ENCODE results near the gene CPEB4.

CPEB4 gene

DNA sequence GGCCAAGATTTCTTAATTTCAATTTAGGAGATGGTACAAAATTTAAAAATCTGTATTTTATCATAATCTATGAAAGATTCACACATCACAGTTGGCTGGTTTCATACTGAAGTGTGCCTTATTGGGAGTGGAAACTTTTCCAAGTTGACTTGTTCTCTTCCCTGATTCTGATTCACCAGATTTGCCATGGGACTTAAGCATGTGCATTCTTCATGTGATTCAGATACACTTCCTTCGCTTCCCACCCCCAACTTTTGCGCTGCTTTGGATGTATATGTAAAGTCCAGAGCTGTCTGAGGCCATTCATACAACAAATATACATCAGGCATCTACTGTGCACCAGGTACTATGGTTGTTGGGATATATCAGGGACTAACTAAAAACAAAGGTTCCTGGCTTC, 34.4 kb downstream of the CPEB4 start:
- H3K4me3 ChIP-seq (ENCODE audit: low read length): no peak overlapping the region
- TF ChIP-seq ZNF274 (IDR thresholded peaks at IDR 0.05; ENCODE audit: low read depth, low read length): no peak

DNA sequence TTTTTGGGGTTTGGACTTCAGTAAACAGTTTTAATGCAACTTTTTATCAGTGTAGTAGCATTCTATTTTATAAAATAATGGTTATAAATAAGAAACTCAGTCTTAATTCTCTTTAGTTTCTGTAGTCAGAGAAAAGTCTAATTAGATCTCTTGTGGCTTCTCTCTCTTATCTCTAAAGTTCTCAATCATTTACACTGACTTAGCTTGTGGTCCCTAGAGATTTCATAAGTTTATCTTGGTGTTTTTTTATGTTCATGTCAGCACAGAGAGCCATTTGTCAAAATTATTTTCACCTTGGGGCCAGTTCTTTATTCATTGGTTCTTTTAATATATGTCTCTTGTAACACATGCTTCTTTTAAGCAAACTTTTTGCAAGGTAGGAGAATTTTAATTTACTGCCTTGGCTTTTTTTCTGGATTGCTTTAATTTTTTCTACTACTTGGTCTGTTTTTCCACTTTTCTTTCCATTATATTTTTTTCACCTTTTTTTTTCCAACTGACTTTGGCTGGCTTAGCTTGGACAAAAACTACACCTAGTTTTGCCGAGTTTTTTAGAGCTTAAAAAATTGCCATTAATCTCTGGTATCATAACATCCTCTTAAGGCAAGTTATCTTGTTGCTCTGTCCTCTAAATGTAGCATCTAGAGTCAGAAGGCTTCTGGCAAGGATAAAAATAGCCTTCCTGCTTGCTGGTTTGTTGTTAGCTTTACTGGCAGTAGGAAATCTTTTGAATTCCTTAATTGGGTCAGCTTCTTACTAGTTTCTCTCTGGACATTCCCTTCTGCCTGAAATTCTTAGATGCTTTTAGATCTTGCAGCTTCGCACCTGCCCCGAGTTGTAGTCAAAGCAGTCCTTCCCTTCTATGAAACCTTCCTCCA, 35.3 kb downstream of the CPEB4 start:
- H3K4me3 ChIP-seq (ENCODE audit: low read length): no peak overlapping the region

DNA sequence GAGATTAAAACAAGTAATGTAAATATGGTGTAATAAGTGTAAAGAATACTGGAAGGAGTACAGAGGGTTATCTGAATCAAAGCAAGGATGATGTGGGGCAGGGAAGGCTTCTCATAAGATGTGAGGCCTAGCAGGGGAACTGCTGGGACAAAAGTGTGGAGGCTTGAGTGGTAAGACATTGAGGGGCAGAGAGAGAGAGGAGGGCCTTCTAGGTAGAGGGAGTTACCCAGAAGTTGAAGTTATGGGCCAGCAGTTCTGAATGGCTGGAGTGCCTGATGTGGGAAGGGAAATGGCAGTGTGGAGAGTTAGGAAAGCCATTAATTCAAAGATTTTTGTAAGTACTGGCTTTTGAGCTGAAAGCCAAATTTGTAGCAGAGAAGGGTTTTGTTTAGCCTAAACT, 36.8 kb downstream of the CPEB4 start:
- no peak for TF ChIP-seq ZNF274 (IDR thresholded peaks at IDR 0.05; ENCODE audit: low read depth, low read length)
- H3K4me3 ChIP-seq (ENCODE audit: low read length): no peak overlapping the region

More for the DNA sequence above, 35.3 kb downstream of the CPEB4 start:
- TF ChIP-seq ZNF274 (IDR thresholded peaks at IDR 0.05; ENCODE audit: low read depth, low read length): no peak

DNA sequence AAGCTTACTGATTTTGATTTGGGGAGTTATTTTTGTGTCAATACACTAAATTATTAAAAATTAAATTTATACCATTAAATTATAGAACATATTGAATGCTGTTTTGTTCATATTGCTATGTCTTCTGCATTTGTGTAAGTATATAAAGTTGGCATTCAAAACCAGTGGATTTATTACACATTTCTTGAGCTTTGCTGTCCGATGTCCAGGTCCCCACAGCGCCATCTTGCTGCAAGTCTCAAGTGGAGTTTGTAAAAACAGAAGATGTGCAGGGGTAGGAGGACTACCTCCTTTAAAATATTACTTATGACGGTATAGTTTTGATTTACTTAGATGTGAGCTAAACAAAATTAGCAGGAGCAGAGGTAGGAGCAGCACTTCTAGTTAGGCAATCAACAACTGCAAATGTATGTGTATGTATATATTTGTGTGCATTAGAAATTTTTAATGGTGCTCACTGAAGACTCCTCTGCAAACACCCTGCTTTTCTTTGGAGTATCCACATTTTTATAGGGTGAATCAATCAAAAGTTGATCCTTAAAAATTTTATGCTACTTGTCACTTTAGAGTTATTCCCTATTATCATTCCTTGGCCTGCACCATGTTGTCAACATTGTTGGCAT, 37.4 kb downstream of the CPEB4 start:
- no peak overlapping the region for H3K4me3 ChIP-seq (ENCODE audit: low read length)
- no peak for TF ChIP-seq ZNF274 (IDR thresholded peaks at IDR 0.05; ENCODE audit: low read depth, low read length)

DNA sequence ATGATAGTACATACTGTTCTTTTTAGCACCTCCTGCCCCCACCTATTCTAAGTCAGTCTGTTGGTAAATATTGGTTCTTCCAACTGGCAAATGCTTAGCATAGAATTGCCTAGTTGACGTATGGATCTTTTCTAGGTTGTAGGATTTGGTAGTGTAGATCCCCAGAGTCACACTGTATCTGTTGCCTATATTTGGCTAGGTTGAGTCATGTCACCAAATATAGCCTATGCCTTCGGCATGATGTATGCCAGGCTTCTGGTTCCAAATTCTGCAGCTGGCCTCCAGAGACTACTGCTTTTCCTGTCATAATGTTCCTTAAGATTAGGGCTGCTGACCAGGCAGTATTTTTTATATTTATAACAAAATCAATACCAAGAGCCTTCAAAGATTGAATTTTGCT, 38.2 kb downstream of the CPEB4 start:
- H3K4me3 ChIP-seq (ENCODE audit: low read length): no peak overlapping the region
- no peak for TF ChIP-seq ZNF274 (IDR thresholded peaks at IDR 0.05; ENCODE audit: low read depth, low read length)

DNA sequence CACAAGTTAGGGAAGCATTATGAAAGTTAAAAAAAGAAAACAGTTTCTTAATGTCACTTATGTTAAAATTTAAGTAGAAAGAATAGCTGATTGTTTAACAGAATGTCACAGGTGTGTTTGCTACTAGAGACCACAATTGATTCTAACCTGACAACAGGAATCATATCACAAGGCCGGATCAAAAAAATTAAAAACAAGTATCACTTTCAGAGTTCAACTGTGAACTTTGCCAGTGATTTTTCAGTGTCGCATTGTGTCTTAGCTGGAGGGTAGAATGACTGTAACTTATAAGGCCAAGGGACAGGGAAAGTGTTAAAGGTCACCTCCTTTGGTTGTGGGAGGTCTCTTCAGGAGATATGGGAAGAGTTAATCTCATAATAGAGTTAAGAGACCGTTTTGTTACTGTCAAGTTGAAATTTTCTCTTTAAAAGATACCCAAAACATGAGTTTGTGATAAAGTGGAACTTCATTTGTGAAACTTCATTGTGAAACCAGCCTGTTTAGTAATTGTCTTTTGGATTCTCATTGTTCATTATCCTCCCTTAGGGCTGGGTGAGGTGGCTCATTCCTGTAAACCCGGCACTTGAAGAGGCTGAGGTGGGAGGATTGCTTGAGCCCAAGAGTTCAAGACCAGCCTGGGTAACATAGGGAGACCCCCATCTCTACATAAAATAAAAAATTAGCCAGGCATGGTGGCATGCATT, 40.9 kb downstream of the CPEB4 start:
- H3K4me3 ChIP-seq (ENCODE audit: low read length): no peak overlapping the region
- TF ChIP-seq ZNF274 (IDR thresholded peaks at IDR 0.05; ENCODE audit: low read depth, low read length): no peak

DNA sequence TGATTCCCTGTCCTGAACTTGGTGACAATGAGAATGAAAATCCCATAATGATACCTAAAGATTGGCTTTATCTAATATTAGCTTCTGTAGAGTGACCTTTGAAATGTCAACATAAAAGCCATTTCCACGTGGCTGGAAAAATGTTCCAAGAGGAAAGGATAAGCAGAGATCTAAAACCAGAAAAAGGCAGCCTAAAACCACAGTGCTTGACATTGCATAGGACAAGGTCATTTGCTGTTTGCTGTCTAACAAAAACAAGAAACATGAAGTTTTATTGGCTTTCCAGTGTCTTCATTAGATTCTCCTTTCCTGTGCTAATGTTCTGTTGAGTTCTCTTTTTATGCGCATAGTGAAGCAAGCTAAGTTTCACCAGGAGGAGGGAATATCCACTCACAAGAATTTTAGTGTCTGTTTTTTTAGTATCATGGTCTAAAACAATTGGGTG, 44.6 kb downstream of the CPEB4 start:
- no peak for TF ChIP-seq ZNF274 (IDR thresholded peaks at IDR 0.05; ENCODE audit: low read depth, low read length)
- H3K4me3 ChIP-seq (ENCODE audit: low read length): no peak overlapping the region

DNA sequence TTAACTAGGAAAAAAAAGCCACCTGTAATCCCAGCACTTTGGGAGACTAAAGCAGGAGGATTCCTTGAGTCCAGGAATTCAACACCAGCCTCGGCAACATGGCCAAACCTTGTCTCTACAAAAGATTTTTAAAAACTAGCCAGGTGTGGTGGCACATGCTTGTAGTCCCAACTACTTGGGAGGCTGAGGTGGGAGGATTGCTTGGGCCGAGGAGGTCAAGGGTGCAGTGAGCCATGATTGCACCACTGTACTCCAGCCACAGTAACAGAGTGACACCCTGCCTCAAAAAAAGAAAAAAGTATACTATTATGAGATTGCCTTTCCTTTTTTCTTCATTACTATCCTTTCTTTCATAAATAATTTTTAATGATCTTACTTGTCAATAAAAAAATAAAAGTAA, 45.8 kb downstream of the CPEB4 start:
- no peak for TF ChIP-seq ZNF274 (IDR thresholded peaks at IDR 0.05; ENCODE audit: low read depth, low read length)
- H3K4me3 ChIP-seq (ENCODE audit: low read length): no peak overlapping the region

DNA sequence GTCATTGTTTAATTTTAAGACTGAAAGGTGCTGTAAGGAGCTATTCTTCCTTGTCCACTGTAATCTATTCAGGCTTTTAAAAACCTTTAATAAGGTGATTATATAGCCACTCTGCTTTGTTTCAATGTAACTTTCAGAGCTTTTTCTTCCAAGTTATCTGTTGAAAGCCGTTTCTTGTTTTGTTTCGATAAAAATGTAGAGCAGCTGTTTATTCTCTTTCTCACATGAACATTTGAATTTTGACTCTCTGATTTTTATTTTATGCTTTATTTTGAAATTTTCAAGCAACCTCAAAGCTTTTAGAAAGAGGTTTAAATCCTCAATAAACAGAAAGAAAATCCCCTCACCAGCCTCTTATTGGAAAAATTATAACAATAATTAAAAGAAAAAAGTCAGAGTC, 47.2 kb downstream of the CPEB4 start:
- no peak for TF ChIP-seq ZNF274 (IDR thresholded peaks at IDR 0.05; ENCODE audit: low read depth, low read length)

DNA sequence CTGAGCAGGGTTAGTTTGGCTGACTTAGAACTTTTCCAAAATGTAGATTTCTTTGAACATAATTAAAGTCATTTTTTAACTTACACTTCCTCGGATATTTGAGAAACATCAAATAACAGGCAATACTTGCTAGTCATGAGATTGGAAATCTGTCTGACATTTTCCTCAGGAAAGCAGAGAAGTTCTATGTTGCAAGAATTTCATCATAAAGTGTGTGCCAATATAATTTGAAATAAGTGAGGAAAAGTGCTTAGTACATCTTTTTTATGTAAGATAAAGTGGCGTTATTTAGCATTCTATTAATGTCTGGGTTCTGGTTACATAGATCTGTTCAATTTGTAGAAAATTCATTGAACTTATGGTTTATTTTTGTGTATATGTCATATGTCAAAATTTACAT, 52.1 kb downstream of the CPEB4 start:
- no peak for TF ChIP-seq ZNF274 (IDR thresholded peaks at IDR 0.05; ENCODE audit: low read depth, low read length)

More for the DNA sequence above, 47.2 kb downstream of the CPEB4 start:
- H3K4me3 ChIP-seq (ENCODE audit: low read length): no peak overlapping the region

DNA sequence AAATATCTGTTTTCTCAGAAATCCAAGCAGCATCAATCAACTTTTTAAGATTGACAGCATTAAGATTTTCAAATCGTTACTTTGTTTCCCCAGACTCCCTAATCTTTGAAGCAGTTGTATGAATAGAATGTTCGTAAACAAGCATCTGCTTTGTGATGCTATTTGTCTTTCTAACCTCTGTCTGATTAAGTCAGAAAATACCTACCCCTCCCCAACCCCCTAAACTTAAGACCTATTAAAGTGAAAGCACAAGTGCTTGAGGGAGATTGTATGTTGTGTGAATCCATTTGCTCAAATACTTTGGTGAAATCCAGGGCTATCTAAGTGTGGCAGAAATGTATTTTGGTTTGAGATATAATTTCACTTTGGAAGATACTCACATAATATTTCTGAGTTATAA, 53.0 kb downstream of the CPEB4 start:
- no peak for TF ChIP-seq ZNF274 (IDR thresholded peaks at IDR 0.05; ENCODE audit: low read depth, low read length)
- no peak overlapping the region for H3K4me3 ChIP-seq (ENCODE audit: low read length)

More for the DNA sequence above, 52.1 kb downstream of the CPEB4 start:
- H3K4me3 ChIP-seq (ENCODE audit: low read length): no peak overlapping the region

DNA sequence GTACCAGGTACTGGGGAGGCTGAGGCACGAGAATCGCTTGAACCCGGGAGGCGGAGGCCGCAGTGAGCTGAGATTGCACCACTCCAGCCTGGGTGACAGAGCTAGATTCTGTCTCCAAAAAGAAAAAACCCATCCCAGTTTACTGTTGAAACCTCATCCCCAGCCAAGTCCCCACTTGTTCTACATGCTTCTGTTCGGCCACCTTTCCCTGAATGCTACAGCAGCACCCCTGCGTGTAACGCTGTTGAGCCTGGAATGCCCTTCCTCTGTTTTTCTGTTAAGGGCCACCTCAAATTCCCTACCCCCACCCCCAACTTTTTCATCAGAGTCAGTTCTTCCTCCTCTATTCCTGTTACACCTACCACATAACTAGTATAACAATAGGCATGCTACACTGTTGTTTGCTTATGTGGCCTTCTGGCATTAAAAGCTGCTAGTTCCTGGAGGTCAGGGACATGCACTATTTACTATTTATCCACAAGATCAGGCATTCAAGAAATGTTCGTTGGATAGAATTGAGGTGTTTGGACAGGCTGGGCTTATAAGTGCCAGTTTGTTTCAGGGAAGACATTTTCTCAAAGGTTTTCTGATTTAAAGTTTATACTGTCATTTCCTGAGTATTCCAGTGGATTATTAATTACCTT, 53.7 kb downstream of the CPEB4 start:
- no peak for TF ChIP-seq ZNF274 (IDR thresholded peaks at IDR 0.05; ENCODE audit: low read depth, low read length)
- no peak overlapping the region for H3K4me3 ChIP-seq (ENCODE audit: low read length)

DNA sequence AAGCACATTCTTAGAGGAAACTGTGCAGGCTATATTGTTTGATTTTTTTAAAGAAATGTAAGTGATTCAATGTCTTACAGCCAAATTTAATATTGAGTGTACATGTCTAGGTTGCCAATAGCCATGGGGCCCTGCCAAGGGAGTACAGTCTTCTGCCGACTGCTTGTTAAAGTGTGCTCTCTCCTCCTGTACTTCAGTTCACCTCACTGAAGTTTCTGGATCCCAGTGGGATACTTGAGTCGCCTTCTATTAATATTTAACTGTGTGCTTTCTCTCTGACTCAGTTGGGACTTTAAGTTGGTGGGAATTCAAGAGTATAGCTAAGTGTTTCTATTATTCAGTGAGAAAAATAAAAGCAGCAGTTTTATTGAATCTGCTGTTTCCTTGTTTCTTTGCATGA, 56.4 kb downstream of the CPEB4 start:
- no peak for TF ChIP-seq ZNF274 (IDR thresholded peaks at IDR 0.05; ENCODE audit: low read depth, low read length)
- no peak overlapping the region for H3K4me3 ChIP-seq (ENCODE audit: low read length)

DNA sequence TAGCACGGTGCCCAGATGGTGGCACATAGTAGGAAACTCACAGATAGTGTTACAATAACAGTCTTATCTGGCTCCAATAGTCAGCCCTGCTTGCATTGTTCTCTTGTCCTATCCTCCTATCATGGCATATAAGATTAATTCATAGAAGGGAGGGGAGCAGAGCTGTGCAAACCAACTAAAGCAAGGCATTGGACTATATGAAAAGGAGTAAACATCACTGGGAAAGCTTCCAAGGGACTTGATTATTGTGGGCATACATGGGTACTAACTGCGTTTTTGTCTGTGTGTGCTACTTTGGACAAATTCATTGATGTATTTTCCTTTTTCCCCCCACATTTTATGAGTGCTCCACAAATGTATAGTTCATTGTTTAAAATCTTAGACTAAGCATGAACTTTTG, 57.0 kb downstream of the CPEB4 start:
- no peak for TF ChIP-seq ZNF274 (IDR thresholded peaks at IDR 0.05; ENCODE audit: low read depth, low read length)
- no peak overlapping the region for H3K4me3 ChIP-seq (ENCODE audit: low read length)

All from GM08714 (cell line).